Hematopoietic multipotent progenitor cell treated with erythropoietin and hydrocortisone succinate and interleukin-3 and kit ligand, for 8 days (in vitro differentiated cells): ENCODE results near the gene MRC2.

Source experiments
- DNase-seq: peaks from one replicate; pipeline ENCODE4 v3.0.0-alpha.2; 2015

MRC2 gene

DNA sequence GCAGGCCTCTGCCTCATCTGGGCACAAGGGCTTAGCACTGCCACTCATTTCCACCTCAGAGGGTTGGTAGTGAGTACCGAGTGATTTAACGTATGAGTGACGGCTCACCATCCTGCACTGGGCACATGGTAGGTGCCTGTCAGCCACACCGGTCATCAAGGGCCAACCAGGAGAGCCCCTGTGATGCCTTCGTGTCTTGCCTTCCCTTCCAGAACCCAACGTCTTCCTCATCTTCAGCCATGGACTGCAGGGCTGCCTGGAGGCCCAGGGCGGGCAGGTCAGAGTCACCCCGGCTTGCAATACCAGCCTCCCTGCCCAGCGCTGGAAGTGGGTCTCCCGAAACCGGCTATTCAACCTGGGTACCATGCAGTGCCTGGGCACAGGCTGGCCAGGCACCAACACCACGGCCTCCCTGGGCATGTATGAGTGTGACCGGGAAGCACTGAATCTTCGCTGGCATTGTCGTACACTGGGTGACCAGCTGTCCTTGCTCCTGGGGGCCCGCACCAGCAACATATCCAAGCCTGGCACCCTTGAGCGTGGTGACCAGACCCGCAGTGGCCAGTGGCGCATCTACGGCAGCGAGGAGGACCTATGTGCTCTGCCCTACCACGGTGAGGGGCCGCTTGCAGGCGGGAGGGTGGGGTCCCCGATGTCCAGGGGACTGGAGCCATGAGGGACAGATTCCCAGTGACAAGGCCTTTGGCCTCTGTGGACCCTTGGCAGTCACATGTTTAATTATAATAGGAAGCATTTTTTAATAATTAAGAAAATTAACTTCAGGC is 37.1 kb downstream of the MRC2 start:
- no peak for DNase-seq

DNA sequence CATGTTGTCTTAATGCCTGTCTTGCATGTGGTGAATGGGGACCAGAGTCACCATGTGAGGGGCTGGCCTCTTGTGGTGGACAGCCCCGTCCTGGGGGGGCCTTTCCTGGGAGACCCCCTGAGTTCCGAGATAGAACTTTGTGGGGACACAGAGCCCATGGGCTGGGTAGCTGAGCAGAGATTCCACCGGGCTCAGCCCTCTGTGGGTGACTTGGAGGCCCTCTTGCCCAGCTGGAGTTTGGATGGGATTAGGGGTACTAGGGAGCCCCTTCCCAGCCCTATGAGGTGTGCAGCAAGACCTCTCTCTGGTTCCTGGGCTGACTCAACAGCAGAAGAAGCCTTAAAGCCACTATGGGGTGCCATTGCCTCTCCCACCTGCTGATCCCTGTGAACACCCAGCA is 38.1 kb downstream of the MRC2 start:
- no peak for DNase-seq

DNA sequence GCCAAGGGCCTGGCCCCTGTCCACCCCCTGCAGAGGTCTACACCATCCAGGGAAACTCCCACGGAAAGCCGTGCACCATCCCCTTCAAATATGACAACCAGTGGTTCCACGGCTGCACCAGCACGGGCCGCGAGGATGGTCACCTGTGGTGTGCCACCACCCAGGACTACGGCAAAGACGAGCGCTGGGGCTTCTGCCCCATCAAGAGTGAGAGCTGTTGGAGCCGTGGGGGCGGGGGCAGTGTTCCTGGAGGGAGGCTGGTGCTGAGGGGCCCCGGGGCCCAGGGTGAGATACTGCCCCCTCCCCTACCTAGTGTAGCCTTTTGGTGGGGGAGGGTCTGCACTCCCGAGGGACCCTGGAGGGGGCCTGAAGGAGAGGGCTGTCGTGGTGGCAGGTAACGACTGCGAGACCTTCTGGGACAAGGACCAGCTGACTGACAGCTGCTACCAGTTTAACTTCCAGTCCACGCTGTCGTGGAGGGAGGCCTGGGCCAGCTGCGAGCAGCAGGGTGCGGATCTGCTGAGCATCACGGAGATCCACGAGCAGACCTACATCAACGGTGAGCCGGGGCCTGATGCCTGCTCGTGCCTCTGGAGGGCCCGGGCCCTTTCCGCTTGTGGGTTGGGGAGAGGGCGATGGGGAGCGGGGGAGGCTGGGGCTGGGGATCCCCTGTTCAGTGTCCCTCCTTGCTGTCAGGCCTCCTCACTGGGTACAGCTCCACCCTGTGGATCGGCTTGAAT is 38.8 kb downstream of the MRC2 start:
- DNase-seq: no peak

DNA sequence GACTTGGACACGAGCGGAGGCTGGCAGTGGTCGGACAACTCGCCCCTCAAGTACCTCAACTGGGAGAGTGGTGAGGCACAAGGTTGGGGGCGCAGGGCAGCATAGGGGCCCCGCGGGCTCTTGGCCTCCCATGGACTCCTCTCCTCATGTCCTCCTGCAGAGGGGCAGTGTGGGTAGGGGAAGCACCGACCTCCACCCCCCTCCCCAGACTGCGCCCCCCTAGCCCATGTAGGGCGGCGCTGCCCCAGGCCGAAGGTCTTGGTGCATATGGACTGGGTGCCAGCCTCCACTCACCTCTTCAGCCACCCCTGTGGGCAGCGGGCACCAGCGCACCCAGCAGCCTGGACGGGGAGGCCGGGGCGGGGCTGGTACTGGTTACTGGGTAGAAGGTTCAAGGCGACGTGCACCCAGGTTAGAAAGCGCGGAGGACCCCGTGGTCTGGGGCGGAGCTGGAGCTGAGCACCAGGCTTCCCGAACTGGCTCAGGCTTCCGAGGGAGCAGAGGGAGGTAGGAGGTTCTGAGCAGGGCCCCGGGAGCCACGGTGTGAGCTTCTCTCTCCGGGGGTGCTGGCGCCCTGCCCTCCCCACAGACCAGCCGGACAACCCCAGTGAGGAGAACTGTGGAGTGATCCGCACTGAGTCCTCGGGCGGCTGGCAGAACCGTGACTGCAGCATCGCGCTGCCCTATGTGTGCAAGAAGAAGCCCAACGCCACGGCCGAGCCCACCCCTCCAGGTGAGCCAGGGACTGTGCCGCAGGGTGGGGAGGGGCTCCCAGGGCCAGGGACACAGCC is 39.5 kb downstream of the MRC2 start:
- DNase-seq: no peak

DNA sequence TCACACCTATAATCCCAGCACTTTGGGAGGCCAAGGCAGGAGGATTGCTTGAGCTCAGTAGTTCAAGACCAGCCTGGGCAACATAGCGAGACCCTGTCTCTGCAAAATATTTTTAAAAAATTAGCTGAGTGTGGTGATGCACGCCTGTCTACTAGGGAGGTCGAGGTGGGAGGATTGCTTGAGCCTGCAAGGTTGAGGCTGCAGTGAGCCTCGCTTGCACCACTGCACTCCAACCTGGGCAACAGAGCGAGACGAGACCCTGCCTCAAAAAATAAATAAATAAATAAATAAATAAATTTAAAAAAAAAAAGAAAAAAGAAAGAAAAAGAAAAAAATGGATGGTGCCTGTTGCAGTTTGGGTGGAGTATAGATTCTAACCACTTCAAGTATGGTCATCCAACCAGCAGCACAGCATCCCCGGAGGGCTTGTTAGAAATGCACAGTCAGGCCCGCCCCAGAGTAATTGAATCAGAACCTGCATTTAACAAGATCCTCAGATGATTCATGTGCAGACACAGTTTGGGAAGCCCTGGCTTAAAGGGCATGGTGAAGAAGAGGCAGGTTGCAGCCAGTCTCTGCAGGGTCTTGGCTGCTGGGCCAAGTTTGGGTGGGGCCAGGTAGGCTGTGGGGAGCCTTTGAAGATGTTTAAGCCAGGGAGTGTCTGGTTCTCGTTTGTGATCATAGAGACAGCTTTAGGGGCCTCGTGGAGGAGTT is 40.8 kb downstream of the MRC2 start:
- no peak for DNase-seq

DNA sequence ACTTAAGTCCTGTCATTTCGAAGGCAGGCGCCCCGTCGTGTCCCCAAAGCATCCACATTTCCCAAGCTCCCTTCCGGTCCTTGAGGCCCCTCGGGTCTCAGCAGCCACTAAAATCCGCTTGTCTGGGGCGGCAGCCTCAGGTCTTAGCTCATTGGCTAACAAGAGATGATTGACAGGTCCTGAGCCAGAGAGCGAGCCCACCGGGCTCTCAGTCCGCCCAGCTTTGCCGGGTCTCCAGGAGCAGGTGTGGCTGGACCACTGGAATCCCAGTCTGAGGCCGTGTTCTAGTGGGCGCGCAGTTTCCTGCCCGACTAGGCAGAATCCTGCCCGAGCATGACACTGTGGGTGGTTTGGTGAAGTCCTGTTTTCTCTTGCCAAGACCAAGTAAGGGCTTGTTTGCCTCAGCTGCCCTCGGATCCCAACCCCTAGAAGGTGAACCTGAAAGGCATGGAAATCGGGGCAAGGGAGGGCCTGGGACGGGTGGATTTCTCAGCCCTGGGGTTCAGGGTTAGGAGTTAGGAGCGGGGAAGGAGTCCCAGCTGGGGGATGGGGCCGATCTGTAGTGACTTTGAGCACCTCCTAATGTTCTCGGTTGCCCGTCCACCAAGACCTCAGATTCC is 42.8 kb downstream of the MRC2 start:
- DNase-seq: no peak

DNA sequence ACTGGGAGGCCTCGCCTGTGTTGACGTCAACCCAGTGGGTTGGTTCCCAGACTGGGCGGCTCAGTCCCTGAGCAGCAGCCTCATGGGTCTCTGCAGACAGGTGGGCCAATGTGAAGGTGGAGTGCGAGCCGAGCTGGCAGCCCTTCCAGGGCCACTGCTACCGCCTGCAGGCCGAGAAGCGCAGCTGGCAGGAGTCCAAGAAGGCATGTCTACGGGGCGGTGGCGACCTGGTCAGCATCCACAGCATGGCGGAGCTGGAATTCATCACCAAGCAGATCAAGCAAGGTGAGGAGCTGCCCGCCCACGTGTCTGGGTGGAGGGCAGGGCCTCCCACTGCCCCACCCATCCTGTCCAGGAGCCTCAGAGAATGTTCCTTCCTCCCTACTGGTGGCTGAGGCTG is 44.1 kb downstream of the MRC2 start:
- no peak for DNase-seq

DNA sequence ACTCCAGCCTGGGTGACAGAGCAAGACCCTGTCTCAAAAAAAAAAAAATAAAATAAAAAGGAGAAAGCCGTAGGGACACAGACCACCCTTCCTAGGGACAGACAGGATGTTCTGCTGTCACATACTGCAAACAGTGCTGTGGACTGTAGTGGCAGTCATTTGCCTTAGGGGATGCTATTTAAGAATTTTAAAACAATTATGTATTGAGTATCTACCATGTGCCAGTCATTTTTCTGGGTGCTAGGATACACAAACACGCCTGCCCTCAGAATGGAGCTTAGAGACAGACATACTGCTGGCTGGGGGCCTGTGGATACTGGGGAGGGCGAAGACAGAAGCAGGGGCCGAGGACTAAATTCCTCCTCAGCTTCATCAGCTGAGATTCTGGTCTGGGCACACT is 45.5 kb downstream of the MRC2 start:
- DNase-seq: no peak

DNA sequence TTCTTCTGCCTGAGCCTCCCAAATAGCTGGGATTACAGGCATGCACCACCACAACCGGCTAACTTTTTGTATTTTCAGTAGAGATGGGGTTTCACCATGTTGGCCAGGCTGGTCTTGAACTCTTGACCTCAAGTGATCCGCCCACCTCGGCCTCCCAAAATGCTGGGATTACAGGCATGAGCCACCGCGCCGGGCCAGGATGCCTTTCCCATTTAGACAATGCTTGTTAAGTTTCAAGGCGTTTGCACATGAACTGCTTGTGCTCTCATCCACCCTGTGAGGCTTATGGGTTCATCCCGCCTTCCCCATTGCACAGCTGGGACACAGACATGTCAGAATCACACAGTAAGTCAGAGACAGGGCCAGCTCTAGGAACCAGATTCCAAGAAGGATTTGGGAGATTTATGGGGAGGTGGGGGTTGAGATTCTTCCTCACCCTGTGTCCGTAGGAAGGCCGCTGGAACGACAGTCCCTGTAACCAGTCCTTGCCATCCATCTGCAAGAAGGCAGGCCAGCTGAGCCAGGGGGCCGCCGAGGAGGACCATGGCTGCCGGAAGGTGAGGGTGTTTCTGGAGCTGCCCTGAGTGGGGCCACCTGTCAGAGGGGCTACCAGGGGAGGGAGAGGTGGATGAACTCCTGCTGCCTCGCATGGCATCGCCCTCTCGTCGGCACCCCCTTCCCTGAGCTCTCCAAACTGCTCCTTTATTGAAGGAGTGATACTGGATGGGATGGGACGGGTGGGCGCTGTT is 46.3 kb downstream of the MRC2 start:
- DNase-seq: no peak

DNA sequence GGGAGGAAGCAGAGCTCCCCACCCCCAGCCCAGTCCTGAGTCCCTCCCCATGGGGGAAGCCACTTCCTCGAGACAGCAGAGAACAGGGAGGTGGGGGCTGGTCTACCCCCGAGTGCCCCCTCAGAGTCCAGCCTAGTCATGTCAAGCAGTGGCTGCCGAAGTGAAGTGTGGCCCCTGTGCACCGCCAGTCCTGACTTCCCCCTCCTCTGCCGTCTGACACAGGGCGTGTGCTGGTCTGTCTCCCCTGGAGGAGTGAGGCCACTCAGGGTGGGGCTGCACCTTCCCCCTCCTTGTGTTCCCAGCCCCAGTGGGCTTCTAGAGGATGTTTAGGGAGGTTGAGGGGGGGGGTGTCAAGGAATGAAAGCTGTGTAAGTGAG is 46.9 kb downstream of the MRC2 start:
- no peak for DNase-seq

DNA sequence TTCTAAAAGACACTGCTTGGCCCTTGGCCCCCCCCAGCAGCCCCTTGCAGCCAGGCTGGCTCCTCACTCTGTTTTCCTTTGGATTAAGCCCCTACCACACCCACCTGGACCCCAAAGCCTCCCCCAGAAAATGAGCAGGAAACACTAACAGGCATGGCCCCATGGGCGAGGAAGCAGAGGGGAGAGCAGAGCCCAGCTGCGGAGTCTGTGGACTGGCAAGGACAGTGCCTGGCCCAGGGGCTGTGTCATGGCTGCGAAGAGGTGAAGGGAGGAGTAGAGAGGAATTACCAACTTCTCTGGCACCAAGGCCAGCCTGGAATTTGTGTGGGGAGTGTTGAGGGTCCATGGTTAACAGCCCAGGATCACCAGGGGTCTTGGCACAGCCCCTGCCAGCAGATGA is 47.4 kb downstream of the MRC2 start:
- DNase-seq: no peak

DNA sequence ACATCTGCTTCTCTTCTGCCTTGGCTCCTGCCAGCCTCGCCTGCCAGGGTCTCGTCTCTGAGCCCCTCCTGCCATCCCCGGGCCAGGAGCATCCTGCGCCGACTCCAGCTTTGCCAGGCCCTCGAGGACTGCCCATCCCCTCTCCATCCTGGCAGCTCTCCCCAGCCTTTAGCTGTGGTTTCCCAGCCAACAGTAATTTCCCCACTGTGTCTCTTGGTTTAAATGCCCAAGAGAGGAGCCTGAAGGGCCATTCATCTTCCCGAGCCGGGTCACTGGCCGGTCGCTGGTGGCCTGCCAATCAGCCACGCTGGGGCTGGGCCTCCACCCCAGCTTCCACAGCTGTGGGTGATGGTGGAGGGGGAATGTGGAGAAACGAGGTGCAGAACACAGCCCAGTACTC is 47.8 kb downstream of the MRC2 start:
- no peak for DNase-seq

DNA sequence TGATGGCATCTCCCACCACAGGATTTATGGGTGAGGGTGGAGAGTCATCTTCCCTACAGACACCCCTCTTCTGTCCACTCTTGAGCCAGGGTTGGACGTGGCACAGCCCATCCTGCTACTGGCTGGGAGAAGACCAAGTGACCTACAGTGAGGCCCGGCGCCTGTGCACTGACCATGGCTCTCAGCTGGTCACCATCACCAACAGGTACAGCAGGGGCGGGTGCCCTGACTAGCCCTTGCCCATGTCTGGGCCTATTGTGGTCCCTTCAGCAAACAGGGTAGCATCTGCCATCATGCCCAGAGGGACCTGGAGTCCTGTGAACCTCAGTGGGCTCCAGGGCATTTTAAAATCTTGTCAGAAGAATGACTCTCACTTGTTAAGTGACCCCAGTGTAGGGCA is 48.2 kb downstream of the MRC2 start:
- no peak for DNase-seq

DNA sequence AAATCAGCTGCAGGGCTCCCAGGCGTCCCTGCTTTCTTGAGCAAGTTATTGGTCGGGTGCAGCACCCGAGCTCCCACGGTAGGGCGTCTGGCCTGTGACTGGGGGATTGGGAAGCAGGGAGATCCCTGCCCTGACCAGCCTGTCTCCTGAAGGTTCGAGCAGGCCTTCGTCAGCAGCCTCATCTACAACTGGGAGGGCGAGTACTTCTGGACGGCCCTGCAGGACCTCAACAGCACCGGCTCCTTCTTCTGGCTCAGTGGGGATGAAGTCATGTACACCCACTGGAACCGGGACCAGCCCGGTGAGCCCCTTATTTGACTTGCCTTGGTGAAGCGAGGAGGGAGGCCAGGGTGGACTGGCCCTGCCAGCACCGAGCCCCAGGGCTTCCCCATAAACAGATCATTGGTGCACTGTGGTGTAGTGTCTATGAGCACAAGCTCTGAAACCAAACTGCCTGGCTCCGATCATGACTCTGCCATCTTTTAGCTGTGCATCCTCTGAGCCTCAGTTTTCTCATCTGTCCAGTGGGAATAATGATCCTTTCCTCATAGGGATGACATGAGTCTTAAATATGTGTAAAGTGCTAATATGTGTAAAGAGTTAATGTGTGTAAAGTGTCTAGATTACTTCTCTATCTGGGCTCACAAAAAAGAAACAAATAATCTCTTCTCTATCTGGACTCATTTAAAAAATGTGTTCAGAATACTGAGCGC is 48.9 kb downstream of the MRC2 start:
- DNase-seq: no peak

DNA sequence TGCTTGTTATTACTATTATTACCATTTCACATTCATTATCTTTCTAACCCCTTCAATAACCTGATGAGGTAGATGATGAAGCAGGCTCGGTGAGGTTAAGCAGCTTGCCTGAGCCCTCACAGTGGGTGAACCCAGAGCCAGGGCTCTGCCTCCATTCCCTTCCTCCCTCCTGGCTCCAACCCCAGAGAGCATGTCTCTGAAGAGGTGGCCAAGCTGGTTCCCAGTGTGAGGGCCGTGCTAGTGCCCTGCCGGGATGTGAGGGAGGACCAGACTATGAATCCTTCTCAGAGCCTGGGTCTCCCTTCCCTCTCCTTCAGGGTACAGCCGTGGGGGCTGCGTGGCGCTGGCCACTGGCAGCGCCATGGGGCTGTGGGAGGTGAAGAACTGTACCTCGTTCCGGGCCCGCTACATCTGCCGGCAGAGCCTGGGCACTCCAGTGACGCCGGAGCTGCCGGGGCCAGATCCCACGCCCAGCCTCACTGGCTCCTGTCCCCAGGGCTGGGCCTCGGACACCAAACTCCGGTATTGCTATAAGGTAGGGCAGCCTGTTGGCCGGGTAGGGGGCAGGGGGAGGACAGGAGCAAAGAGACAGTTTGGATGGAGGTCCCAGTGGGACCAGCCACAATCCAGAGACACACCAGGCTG is 49.6 kb downstream of the MRC2 start:
- DNase-seq: no peak

DNA sequence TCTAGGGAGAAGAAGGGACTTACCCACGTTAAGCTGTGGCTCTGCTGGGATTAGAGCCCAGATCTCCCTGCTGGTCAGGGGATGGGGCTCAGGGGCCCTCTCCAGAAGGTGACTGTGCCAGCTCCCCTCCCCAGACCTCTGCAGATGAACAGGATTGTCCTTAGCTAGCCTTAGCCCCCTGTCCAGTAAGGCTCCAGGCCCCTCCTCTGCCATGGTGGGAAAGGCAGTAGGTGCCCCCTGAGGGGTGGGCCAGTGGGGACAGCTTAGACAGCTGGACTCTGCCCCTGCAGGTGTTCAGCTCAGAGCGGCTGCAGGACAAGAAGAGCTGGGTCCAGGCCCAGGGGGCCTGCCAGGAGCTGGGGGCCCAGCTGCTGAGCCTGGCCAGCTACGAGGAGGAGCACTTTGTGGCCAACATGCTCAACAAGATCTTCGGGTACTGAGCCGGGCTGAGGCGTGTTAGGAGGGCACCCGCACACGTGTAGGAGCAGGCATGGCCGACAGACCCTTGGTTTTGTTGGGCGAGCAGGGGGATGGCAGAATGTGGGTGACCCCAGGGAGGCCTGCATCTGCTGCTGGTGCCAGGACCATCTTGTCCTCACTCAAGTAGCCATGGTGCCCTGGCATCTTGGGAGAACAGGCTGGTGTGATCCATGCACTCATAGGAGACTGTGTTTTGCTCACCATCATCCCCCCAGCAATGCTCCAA is 50.9 kb downstream of the MRC2 start:
- DNase-seq: no peak

DNA sequence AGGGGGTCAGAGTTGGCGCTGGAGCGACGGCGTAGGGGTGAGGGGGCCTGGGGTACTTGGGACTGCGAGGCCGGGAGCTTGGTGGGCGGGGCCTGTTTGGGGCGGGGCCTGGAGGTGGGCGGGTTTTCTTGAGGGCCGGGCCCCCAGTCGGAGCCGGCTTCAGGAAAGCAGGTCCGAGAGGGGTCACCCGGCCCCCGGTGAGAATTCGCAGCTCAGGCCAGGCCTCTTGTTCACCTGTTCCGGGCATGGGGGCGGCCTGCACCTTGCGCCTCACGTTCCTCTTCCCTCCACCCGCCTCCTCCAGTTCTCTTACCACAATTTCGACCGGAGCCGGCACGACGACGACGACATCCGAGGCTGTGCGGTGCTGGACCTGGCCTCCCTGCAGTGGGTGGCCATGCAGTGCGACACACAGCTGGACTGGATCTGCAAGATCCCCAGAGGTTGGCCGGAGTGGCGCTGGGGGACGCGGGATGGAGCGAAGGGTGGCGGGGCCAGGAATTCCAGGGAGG is 52.5 kb downstream of the MRC2 start:
- DNase-seq: no peak

DNA sequence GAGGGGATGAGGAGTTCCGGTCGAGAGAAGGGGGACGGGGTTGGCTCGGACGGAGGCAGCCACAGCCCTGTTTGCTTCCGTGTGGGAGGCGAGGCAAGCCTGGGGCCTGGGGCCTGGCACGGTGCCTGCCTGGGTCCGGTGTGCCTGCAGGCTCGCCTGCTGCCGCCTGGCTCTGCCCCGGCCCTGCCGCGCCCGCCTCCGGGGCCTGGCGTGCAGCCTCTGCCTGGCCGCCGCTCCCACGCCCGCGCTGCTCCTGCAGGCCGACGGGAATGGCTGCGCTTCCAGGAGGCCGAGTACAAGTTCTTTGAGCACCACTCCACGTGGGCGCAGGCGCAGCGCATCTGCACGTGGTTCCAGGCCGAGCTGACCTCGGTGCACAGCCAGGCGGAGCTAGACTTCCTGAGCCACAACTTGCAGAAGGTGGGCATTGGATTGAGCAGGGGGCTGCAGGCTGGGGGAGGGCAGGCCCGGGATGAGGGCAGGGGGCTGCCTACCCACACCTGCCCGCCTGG is 53.1 kb downstream of the MRC2 start:
- no peak for DNase-seq

DNA sequence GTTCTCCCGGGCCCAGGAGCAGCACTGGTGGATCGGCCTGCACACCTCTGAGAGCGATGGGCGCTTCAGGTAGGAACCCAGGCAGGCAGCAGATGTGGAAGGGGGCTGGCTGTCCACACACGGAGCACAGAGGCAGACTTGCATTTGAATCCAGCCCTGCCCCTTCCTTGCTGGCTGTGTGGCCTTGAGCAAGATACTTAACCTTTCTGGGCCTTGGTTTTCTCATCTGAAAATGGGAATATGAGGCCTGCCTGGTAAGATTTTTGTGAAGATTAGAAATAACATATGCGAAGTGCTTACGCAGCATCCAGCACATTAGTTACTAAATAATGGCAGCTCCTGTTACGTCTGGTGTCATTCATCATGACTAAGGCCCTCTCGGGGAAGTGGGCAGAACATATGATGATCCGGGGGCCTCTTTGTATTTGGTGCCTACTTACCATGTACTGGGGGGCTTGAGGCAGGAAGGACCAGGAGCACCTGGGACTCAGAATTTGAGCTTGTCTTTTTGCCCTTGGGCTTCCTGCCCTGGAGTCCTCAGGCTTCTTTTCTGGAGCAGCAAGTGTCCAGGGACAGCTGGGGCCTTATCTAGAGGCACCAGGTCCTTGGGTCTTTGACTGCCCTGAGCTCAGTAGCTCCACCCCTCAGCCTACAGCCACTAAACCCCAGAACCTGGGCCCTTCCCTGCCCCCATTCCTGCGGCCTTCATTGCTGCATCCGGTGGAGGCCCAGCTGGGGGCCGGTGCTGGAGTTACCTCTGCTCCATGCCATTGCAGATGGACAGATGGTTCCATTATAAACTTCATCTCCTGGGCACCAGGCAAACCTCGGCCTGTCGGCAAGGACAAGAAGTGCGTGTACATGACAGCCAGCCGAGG is 53.8 kb downstream of the MRC2 start:
- peak; percentile 83 for DNase-seq
